GM19324 (cell line): ENCODE measurements around the gene UNC45B.
"Not testable (repeated sequence)": the region's sequence is repeated elsewhere in the genome, so short reads cannot be mapped to it uniquely, and the experiment has no call there.

Experiments
- ATAC-seq: cut with Tn5 transposase; IDR thresholded peaks from one replicate; pipeline ENCODE4 v1.9.1; 2021; ENCODE audit warnings: mild to moderate bottlenecking, moderate library complexity; ENCODE audit not compliant: unreplicated experiment, low FRiP score

Gene UNC45B

DNA sequence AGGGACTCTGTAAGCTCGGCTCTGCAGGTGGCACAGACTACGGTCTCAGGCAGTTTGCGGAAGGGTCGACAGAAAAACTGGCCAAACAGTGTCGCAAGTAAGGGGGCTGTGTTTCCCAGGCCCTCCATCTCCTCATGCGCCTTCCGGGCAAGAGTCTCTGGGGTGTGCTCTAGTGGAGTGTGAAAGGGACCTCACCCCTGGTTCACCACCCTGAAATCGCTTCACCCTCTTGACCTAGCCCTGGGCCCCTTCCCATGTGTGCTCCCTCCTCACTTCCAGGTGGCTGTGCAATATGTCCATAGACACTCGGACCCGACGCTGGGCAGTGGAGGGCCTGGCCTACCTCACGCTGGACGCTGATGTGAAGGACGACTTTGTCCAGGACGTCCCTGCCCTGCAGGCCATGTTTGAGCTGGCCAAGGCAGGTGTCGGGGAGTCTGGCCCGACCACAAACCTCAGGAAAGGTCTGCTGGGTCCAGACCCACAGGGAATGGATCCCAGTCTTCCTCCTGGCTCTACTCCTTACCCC, 22.3 kb downstream of the UNC45B start:
- ATAC-seq, result no peak

DNA sequence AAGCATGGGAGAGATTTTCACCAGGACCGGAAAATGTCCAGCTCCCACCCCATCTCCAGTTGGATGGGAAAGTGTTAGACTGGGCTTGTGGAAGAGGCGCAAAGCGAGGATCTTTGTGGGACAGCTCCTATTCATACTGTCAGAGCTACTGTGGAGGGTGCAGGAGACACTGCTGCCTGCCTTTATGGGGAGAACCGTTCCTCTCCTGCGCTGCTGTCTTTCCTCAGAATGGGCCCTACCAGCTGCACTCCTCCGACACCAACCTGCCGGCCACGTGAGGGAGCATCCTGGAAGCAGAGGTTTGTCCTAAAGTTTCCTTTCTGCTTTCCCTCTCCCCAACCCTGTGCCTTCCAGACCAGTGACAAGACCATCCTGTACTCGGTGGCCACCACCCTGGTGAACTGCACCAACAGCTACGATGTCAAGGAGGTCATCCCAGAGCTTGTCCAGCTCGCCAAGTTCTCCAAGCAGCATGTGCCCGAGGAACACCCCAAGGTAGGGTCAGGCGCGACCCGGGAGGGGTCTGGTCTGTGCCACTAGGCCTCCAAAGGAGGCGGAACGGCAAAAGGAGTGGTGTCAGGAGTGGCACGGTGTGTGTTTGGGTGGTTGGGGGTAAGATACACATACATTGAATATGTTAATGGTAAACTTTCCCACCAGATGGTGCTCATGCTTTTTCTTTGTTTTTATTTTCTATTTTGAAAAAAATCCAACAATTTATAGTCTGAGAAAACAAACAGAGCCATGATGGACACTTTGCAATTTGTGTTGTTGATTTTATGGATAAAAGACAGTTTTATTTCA, 23.6 kb downstream of the UNC45B start:
- ATAC-seq, result no peak

DNA sequence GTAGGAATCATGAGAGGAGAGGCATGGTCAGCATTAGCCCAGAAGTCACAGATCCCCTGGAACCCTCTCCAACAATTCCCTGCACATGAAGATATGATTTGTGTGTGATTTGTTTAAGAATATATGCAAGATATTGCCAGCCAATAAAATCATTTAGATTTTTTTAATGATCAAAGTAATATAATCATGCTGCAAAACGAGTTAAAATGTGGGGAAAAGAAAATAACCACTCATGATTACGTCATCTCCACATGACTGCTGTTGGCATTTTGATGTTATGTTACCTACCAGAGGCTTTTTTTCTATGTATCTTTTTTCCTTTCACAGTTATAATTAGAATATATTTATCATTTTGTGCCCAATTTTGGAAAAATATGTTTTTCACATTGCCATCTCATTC, 24.2 kb downstream of the UNC45B start:
- ATAC-seq, result no peak

DNA sequence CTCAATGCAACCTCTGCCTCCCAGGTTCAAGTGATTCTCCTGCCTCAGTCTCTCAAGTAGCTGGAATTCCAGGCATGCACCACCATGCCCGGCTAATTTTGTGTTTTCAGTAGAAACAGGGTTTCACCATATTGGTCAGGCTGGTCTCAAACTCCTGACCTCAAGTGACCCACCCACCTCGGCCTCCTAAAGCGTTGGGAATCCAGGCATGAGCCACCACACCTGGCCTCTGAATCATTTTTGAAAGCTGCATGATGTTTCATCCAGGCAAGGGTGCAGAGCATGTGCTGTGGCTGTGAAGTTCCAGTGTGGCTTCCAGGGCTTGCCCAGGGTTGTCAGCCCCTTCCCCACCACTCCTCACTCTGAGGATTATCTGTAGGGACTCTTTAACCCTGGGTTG, 24.7 kb downstream of the UNC45B start:
- not testable (repeated sequence) for ATAC-seq

DNA sequence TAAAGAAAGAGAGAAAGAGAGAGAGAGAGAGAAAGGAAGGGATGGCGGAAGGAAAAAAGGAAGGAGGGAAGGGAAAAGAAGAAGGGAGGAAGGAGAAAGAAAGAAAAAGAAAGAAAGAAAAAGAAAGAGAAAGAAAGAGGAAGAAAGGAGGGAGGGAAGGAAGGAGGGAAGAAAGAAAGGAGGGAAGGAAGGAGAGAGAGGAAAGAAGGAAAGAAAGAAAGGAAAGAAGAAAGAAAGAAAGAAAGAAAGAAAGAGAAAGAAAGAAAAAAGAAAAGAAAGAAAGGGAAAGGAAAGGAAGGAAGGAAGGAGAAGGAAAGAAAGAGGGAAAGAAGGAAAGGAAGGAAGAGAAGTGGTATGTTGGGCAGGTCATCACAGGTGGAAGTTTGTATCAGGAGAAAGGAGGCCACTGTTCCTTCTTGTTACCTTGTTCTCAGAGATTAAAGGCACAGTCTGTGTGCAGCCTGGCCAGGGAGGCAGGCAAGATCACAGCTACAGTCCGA, 27.3 kb downstream of the UNC45B start:
- no peak for ATAC-seq

DNA sequence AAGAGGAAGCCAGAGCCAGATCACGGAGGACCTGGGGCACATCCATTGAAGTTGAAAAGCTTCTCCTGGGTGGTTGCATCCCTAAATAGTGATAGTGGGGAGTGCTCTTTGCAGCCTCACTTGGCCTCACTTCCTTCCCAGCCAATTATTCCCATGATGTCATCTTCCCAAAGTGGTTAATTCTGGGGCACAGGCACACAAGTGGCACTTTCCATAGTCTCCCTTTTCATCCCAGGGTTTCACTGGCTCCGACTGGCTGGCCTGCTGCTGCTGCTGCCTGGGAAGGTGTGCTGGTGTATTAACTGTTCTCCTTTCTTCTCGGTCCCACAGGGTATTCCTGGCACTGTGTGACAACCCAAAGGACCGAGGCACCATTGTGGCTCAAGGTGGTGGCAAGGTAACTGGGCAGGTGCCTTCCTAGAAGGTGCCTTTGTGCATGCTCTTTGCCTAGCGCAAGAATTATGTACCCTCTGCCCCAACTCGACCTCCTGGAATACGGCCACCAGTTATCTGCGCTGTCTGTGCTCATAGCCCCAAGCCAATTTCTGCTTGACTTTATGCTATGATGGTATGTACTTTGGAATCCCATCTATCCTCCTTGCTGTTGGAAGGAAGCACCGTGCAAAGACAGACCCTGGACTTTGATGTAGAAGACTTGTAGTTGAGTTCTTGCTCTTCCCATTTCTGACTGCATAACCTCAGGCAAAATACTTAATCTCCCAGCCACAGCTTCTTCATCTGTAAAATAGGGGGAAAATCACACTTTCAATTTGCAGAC, 28.2 kb downstream of the UNC45B start:
- no peak for ATAC-seq

DNA sequence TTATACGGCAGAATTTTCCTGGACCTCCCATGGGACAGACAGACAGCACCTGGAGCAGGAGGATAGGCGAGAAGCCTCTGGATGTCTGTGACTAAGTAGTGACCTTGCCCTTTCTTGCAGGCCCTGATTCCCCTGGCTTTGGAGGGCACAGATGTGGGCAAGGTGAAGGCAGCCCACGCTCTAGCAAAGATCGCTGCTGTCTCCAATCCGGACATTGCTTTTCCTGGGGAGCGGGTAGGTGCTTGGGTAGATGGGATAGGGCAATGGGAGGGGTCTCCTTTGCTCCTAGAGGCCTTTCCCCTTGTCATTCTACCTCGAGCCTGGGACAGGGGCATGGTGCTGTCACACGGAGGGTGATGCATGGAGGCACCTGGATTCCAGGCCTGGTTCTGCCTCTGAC, 29.3 kb downstream of the UNC45B start:
- ATAC-seq, result no peak

DNA sequence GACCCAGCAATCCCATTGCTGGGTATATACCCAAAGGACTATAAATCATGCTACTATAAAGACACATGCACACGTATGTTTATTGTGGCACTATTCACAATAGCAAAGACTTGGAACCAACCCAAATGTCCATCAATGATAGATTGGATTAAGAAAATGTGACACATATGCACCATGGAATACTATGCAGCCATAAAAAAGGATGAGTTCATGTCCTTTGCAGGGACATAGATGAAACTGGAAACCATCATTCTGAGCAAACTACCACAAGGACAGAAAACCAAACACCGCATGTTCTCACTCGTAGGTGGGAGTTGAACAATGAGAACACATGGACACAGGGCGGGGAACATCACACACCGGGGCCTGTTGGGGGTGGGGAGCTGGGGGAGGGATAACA, 31.8 kb downstream of the UNC45B start:
- ATAC-seq, result not testable (repeated sequence)

DNA sequence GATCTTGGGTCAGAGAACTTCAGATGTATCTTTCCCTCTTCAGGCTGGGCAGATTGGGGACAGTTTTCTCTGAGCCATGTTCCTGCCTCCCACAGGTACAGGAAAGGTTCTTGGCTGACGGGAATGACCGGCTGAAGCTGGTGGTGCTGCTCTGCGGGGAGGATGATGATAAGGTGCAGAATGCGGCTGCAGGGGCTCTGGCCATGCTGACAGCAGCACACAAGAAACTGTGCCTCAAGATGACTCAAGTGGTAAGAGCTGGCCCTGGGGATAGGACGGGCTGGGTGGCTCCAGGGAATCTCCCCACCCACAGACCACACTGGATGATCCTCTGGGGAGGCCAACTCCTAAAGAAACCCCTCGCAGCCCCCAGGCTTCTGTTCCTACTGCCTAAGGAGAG, 35.7 kb downstream of the UNC45B start:
- no peak for ATAC-seq

DNA sequence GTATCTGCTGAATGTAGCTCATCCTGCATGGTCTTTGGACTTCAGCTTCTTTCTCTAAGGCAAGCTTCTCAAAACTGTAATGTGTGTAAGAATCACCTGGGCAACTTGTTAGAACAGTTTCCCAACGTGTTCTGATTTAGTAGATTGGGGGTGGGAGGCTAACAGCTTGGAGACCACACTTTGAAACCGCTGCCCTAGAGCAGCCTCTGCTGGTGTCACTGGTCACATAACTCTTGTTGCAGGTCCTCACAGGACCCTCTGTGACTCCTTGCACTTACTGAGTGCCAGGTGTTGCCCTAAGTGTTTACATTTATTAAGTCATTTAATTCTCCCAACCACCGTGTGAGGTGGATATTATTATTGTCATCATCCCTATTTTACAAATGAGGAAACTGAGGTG, 36.7 kb downstream of the UNC45B start:
- ATAC-seq, result no peak

DNA sequence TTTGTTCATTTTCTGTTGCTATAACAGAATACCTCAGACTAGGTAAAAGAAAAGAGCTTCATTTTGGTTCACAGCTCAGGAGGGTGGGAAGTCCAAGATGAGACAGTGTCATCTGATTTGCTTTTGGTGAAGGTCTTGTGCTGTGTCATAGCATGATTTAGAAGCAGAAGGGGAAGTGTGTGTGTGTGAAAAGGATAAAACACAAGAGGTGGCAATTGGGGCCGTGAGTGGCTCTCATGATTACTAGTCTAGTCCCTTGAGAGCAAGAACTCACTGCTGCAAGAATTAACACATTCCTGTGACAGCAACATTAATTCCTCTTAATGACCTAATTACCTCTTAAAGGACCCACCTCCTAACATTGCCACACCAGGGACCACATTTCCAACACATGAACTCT, 38.2 kb downstream of the UNC45B start:
- no peak for ATAC-seq

DNA sequence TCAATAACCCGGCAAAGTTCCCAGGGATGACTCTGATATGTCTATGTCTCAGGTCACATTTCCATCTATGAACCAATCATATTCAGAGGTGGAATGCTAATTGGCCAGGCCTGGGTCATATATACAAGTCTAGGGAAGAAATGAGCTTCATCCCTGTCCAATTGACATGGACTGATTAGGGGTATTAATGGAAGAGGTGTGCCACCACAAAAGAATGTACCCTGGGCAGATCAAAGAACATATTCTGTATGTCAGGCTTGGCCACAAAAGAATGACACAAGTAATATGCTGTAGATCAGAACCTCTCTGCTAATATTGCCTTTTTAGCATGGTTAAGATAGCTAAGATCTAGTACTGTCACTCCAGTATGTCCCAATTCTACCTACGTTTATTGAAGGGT, 39.9 kb downstream of the UNC45B start:
- ATAC-seq, result no peak

DNA sequence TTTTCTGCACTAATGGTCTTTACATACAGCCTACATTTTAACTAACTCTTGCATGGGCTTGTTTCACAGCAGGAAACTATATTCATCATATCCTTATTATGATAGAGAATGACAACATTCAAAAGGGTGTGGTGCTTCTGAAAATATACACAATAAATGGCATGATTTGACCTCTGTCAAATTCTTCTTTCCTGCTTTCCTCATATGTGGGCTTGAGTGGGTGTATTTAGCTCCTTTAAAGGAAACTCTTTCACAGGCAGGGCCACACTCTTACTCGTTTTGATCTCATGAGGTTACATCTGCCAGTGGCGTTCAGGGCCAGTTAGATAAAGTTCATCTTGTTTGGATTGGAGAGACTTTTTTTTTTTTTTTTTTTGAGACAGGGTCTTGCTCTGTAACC, 40.5 kb downstream of the UNC45B start:
- no peak for ATAC-seq

DNA sequence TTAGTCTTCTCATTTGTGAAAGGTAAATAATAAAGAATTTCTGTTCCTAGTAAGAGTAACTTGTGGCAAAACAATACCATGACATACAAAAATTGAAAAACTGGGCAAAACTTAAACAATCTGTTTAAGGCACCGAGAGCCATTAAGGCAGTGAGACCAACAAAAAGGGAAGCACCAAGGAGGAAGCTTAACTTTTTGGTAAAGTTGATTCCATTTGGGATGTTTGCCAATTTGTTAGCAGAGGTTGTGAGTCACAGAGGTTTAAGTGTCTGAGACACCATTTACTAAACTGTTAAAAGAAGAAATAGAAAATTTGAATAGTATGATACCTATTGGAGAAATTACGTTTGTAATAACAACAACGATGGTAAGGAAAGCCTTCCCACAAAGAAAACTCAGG, 41.7 kb downstream of the UNC45B start:
- ATAC-seq, result no peak

DNA sequence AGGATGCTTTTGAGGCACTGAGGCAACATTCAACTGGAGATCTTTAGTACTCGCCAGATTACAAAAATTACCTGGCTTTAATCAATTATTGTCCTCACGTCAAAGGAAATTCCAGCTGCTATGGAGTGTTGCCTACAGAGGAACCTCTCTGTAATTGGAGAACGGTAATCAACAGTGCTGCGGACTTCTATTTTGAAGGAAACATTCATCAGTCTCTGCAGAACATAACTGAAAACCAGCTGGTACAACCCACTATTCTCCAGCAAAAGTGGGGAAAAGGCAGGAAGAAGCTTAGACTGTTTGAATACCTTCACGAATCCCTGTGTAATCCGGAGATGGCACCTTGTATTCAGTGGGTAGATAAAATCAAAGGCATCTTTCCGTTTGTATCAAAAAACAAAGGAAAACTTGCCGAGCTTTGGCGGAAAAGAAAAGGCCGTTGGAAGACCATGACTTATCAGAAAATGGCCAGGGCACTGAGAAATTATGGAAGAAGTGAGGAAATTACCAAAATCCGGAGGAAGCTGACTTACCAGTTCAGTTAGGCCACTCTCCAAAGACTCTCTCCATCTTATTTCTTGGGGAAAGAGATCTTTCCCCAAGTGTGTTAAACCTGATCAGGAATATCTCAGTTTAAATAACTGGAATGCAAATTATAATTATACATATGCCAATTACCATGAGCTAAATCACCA, 43.5 kb downstream of the UNC45B start:
- no peak for ATAC-seq

DNA sequence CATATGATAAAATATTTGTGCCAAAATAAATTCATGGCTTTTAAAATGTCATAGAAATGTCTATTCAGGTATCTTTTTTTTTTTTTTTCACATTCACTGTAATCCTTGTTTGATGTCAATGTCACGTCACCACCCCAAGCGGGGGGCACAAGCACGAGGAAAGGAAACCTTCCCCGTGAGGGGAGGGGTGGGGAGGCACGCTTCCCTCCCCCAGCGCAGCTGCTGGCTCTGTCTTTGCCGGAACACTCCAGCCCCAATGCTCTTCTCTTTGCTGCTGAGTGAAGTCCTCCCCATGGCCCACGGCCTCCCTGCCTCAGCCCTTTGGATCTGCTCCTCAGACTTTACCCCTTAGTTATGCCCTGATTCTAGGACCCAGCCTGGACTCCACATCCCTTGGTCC, 45.1 kb downstream of the UNC45B start:
- no peak for ATAC-seq

DNA sequence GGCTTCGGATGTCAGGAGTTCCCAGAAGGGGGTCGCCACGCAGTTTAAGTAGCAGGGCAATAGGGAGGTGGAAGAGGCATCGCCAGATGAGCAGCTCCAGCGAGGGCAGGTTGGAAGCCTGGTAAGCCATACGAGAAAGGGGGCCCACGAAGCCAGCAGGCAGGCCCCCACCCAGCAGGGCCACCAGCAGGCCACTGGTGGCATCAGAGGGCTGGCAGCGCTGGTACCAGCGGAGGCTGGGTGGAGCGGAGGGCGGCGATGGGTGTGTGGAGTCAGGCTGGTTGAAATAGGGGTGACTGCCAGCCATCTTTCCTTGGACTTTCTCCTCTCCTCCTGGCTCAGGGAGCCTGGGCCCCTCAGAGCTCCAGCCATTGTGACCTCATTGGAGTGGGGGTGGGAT, 46.4 kb downstream of the UNC45B start, which contains the start of gene SLC35G3:
TSS of gene SLC35G3 (minus strand) at position 393 of the 400 bp plus-strand sequence. CDS start at position 307, 86 bp downstream.
- ATAC-seq, result not testable (repeated sequence)

DNA sequence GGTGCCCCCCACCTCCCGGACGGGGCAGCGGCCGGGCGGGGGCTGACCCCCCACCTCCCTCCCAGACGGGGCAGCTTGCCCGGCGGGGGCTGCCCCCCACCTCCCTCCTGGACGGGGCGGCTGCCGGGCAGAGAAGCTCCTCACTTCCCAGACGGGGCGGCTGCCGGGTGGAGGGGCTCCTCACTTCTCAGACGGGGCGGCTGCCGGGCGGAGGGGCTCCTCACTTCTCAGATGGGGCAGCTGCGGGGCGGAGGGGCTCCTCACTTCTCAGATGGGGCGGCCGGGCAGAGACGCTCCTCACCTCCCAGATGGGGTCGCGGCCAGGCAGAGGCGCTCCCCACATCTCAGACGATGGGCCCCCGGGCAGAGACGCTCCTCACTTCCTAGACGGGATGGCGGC, 47.4 kb downstream of the UNC45B start:
- ATAC-seq, result not testable (repeated sequence)

DNA sequence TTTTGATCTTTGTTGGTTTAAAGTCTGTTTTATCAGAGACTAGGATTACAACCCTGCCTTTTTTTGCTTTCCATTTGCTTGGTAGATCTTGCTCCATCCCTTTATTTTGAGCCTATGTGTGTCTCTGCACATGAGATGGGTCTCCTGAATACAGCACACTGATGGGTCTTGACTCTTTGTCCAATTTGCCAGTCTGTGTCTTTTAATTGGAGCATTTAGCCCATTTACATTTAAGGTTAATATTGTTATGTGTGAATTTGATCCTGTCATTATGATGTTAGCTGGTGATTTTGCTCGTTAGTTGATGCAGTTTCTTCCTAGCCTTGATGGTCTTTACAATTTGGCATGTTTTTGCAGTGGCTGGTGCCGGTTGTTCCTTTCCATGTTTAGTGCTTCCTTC, 55.0 kb downstream of the UNC45B start:
- ATAC-seq, result not testable (repeated sequence)

DNA sequence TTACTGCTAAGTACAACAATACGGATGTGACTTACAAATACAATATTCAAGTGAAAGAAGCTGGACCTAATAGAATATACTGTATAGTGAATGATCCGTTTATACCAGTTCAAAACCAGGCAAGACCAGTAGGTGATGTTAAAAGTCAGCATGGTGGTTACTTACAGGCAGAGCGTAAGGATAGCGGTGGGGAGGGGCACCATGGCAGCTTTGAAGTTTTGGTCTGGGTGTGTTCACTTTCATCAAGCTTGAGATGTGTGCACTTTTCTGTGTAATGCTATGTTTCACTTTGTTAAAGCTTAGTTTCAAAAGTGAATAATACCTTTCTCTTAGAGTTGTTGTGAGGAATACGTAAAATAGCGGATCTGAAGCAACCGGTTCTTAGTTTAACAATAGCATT, 63.1 kb downstream of the UNC45B start:
- no peak for ATAC-seq

DNA sequence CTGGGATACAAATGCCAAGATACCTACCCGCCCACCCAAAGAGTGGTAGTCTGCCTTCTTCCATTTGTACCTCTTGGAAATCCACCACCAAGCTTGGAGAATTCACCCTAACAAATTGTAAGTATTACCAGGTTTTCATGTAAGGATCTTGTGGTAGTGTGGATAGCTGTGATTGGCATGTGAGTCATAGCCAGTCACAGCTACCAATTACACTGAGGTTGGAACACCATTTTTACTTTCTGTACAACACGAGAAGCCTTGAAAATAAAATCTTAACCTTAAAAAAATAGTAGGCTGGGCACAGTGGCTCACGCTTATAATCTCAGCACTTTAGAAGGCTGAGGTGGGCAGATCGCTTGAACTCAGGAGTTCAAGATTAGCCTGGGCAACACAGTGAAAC, 65.1 kb downstream of the UNC45B start:
- no peak for ATAC-seq
